H1 (cell line): ENCODE results near the gene NID1. TPM values are rescaled to one million over a fixed set of nuclear protein-coding genes. Genes with fewer than 3 reads are reported as not detected.

Experiments used
- CTCF ChIA-PET: fragments of 300-600 bp; sonication (Branson Sonifier 250); formaldehyde crosslinking; loops from one replicate; lab custom pipeline; 2021; ENCODE audit not compliant: partially characterized antibody; lab: Charles Lee
- POLR2A ChIA-PET: fragments of 300-600 bp; sonication (Branson Sonifier 250); formaldehyde crosslinking; loops from one replicate; lab custom pipeline; 2021; ENCODE audit warnings: inconsistent platforms; ENCODE audit not compliant: partially characterized antibody; lab: Charles Lee
- DNase-seq, 2 experiments: peaks; one replicate each; pipeline versions ENCODE4 v3.0.0 to v3.0.0-alpha.2; 2010 to 2022; ENCODE audit warnings: low spot score in 2 of 2, low read depth in 1 of 2, mixed read lengths in 1 of 2
- FAIRE-seq: peaks from 2 replicates; lab custom pipeline; 2011; peaks lifted over from hg19 to GRCh38; lab: Jason Lieb, UNC
- H2AFZ ChIP-seq: 2 replicates; pipeline ENCODE4 v1.8.1; 2012; ENCODE audit warnings: low read length, inconsistent platforms
- H2AK5ac ChIP-seq: 2 replicates; pipeline ENCODE4 v1.6.1; 2013; ENCODE audit warnings: low read depth, low read length
- H2BK120ac ChIP-seq: replicated peaks from 2 replicates; pipeline ENCODE3; 2013; ENCODE audit warnings: low read depth, low read length, inconsistent platforms
- H2BK12ac ChIP-seq: 2 replicates; pipeline ENCODE4 v1.6.1; 2013; ENCODE audit warnings: low read depth, low read length
- H2BK15ac ChIP-seq: 2 replicates; pipeline ENCODE4 v1.6.1; 2013; ENCODE audit warnings: low read length
- H2BK20ac ChIP-seq: 2 replicates; pipeline ENCODE4 v1.6.1; 2013; ENCODE audit warnings: low read length
- H2BK5ac ChIP-seq: 2 replicates; pipeline ENCODE4 v1.6.1; 2013; ENCODE audit warnings: low read depth, low read length
- H3K14ac ChIP-seq: 2 replicates; pipeline ENCODE4 v1.6.1; 2013; ENCODE audit warnings: inconsistent platforms; ENCODE audit not compliant: insufficient read length
- H3K18ac ChIP-seq: 2 replicates; pipeline ENCODE4 v1.6.1; 2013; ENCODE audit warnings: low read length; ENCODE audit errors: extremely low read depth
- H3K23ac ChIP-seq: 2 replicates; pipeline ENCODE4 v1.6.1; 2013; ENCODE audit warnings: inconsistent platforms; ENCODE audit not compliant: insufficient read length
- H3K23me2 ChIP-seq: 2 replicates; pipeline ENCODE4 v1.6.1; 2013; ENCODE audit warnings: low read depth, low read length
- H3K27ac ChIP-seq: 2 replicates; pipeline ENCODE4 v1.6.1; 2011; ENCODE audit warnings: low read depth, low read length, inconsistent platforms
- H3K27me3 ChIP-seq, 4 experiments: replicated peaks in 1 of 4; 1 replicate in 1 of 4; 2 replicates in 3 of 4; pipeline versions ENCODE4 v1.6.1 to v1.8.1; 2011 to 2013; ENCODE audit warnings: low read length in 3 of 4, mild to moderate bottlenecking in 3 of 4, inconsistent platforms in 2 of 4, mixed read lengths in 2 of 4, moderate library complexity in 1 of 4; ENCODE audit not compliant: control insufficient read depth in 3 of 4, insufficient read depth in 3 of 4; ENCODE audit errors: extremely low read depth in 1 of 4
- H3K36me3 ChIP-seq, 4 experiments: 2 replicates each; pipeline versions ENCODE4 v1.6.1 to v1.8.1; 2011 to 2013; ENCODE audit warnings: mild to moderate bottlenecking in 4 of 4, low read length in 3 of 4, moderate library complexity in 2 of 4, control low read depth in 1 of 4, inconsistent platforms in 1 of 4; ENCODE audit not compliant: insufficient read depth in 4 of 4, control insufficient read depth in 2 of 4
- H3K4ac ChIP-seq: replicated peaks from 2 replicates; pipeline ENCODE3; 2013; ENCODE audit warnings: low read length, low read depth, mixed read lengths, inconsistent platforms; ENCODE audit not compliant: insufficient read length
- H3K4me1 ChIP-seq, 4 experiments: replicated peaks in 1 of 4; 1 replicate in 1 of 4; 2 replicates in 3 of 4; pipeline versions ENCODE4 v1.6.1 to v1.8.1; 2011 to 2013; ENCODE audit warnings: low read length in 3 of 4, inconsistent platforms in 2 of 4, mixed read lengths in 1 of 4; ENCODE audit not compliant: insufficient read depth in 4 of 4, control insufficient read depth in 3 of 4
- H3K4me2 ChIP-seq, 2 experiments: 2 replicates each; pipeline versions ENCODE4 v1.6.1 to v1.8.1; 2011 to 2013; ENCODE audit warnings: low read depth in 2 of 2, low read length in 2 of 2, control low read depth in 1 of 2, inconsistent platforms in 1 of 2, mild to moderate bottlenecking in 1 of 2; ENCODE audit not compliant: insufficient read depth in 1 of 2
- H3K4me3 ChIP-seq, 4 experiments: fragments of 200-600, 300-600 bp in 1 of 4; sonication (generic), shearing (Covaris generic), sonication (Bioruptor Twin) in 1 of 4; 2 replicates each; pipeline versions ENCODE4 v1.5.1 to v1.8.1; 2011 to 2016; ENCODE audit warnings: low read length in 4 of 4, low read depth in 3 of 4, control low read depth in 2 of 4, inconsistent platforms in 2 of 4, mild to moderate bottlenecking in 2 of 4, mixed read lengths in 1 of 4, moderate library complexity in 1 of 4; ENCODE audit not compliant: insufficient read depth in 2 of 4; ENCODE audit errors: extremely low read depth in 1 of 4
- H3K56ac ChIP-seq: replicated peaks from 2 replicates; pipeline ENCODE3; 2013; ENCODE audit warnings: low read depth, mild to moderate bottlenecking, mixed read lengths, low read length, inconsistent platforms; ENCODE audit not compliant: insufficient read length
- H3K79me1 ChIP-seq: 2 replicates; pipeline ENCODE4 v1.6.1; 2013; ENCODE audit warnings: low read depth, low read length, control low read depth
- H3K79me2 ChIP-seq, 2 experiments: 2 replicates each; pipeline versions ENCODE4 v1.6.1 to v1.8.1; 2012 to 2013; ENCODE audit warnings: low read length in 2 of 2, mild to moderate bottlenecking in 2 of 2, inconsistent platforms in 1 of 2; ENCODE audit not compliant: insufficient read depth in 2 of 2, control insufficient read depth in 1 of 2
- H3K9ac ChIP-seq, 4 experiments: replicated peaks in 1 of 4; 1 replicate in 1 of 4; 2 replicates in 3 of 4; pipeline versions ENCODE4 v1.6.1 to v1.8.1; 2011 to 2013; ENCODE audit warnings: low read depth in 3 of 4, low read length in 3 of 4, control low read depth in 2 of 4, mild to moderate bottlenecking in 2 of 4, moderate library complexity in 2 of 4, inconsistent platforms in 1 of 4; ENCODE audit errors: extremely low read depth in 1 of 4
- H3K9me3 ChIP-seq, 2 experiments: 2 replicates each; pipeline versions ENCODE4 v1.6.1 to v1.8.1; 2012 to 2013; ENCODE audit warnings: mild to moderate bottlenecking in 2 of 2, moderate library complexity in 2 of 2, control low read depth in 1 of 2, inconsistent platforms in 1 of 2, low read depth in 1 of 2, low read length in 1 of 2, mixed read lengths in 1 of 2; ENCODE audit not compliant: insufficient read depth in 2 of 2
- H4K20me1 ChIP-seq, 2 experiments: replicated peaks in 1 of 2; 2 replicates each; pipeline versions ENCODE3 to v1.8.1; 2011 to 2013; ENCODE audit warnings: inconsistent platforms in 2 of 2, low read length in 2 of 2, mild to moderate bottlenecking in 1 of 2; ENCODE audit not compliant: insufficient read depth in 2 of 2, control insufficient read depth in 1 of 2
- H4K5ac ChIP-seq: 2 replicates; pipeline ENCODE4 v1.6.1; 2013; ENCODE audit warnings: low read length, low read depth, mixed read lengths, inconsistent platforms; ENCODE audit not compliant: insufficient read length
- H4K8ac ChIP-seq: 2 replicates; pipeline ENCODE4 v1.8.0; 2013; ENCODE audit warnings: mild to moderate bottlenecking, moderate library complexity, low read length, inconsistent platforms; ENCODE audit not compliant: insufficient read depth; ENCODE audit errors: extremely low read depth
- H4K91ac ChIP-seq: replicated peaks from 2 replicates; pipeline ENCODE3; 2013; ENCODE audit warnings: low read length, mixed read lengths, inconsistent platforms; ENCODE audit not compliant: insufficient read length
- ASH2L ChIP-seq: fragments of 200-600, 300-600 bp; sonication (generic); IDR thresholded peaks from one replicate; pipeline ENCODE4 v1.7.1; 2017; ENCODE audit warnings: low read length
- BACH1 ChIP-seq: IDR thresholded peaks from 2 replicates; pipeline ENCODE4 v1.6.1; 2012; ENCODE audit warnings: low read length, improper control_type of control experiment
- BRCA1 ChIP-seq: IDR thresholded peaks from 2 replicates; pipeline ENCODE4 v1.6.1; 2012; ENCODE audit warnings: low read depth, low read length, improper control_type of control experiment
- CEBPB ChIP-seq: IDR thresholded peaks from 2 replicates; pipeline ENCODE4 v1.6.1; 2012; ENCODE audit warnings: low read depth, low read length
- CTBP2 ChIP-seq: IDR thresholded peaks from 2 replicates; pipeline ENCODE4 v1.7.0; 2011; ENCODE audit warnings: borderline replicate concordance, mild to moderate bottlenecking, moderate library complexity, mixed read lengths, low read length; ENCODE audit not compliant: insufficient read depth, insufficient read length
- FOSL1 ChIP-seq: IDR thresholded peaks from 2 replicates; pipeline ENCODE4 v1.6.1; 2011; ENCODE audit warnings: mild to moderate bottlenecking, low read depth, low read length, moderate library complexity; ENCODE audit not compliant: insufficient read depth
- KDM5A ChIP-seq: fragments of 200-600 bp; IDR thresholded peaks from 2 replicates; pipeline ENCODE4 v1.7.1; 2012; ENCODE audit warnings: mild to moderate bottlenecking, low read length, inconsistent platforms, mixed read lengths
- POLR2A ChIP-seq, 2 experiments: IDR thresholded peaks; 1 replicate in 1 of 2; 2 replicates in 1 of 2; pipeline ENCODE4 v1.6.1; 2011; ENCODE audit warnings: low read depth in 2 of 2, low read length in 2 of 2, mild to moderate bottlenecking in 2 of 2; ENCODE audit errors: control extremely low read depth in 1 of 2
- RAD21 ChIP-seq, 2 experiments: IDR thresholded peaks in 1 of 2; conservative IDR thresholded peaks in 1 of 2; 2 replicates each; pipeline ENCODE4 v1.6.1; 2011; ENCODE audit warnings: low read depth in 2 of 2, low read length in 2 of 2, improper control_type of control experiment in 1 of 2, inconsistent platforms in 1 of 2, mild to moderate bottlenecking in 1 of 2, moderate library complexity in 1 of 2
- RXRA ChIP-seq: IDR thresholded peaks from 2 replicates; pipeline ENCODE4 v1.6.1; 2011; ENCODE audit warnings: low read depth, mild to moderate bottlenecking, low read length, moderate library complexity; ENCODE audit not compliant: insufficient read depth
- SP1 ChIP-seq: IDR thresholded peaks from 2 replicates; pipeline ENCODE4 v1.6.1; 2011; ENCODE audit warnings: low read depth, low read length
- SRF ChIP-seq: IDR thresholded peaks from 2 replicates; pipeline ENCODE4 v1.6.1; 2011; ENCODE audit warnings: mild to moderate bottlenecking, low read depth, low read length, moderate library complexity
- SUZ12 ChIP-seq: fragments of 200-600 bp; sonication (generic); IDR thresholded peaks from 2 replicates; pipeline ENCODE4 v1.6.1; 2012; ENCODE audit warnings: mild to moderate bottlenecking, inconsistent platforms, low read length, moderate library complexity, mixed read lengths
- TEAD4 ChIP-seq: IDR thresholded peaks from 2 replicates; pipeline ENCODE4 v1.6.1; 2012; ENCODE audit warnings: low read depth, low read length, inconsistent platforms, mixed read lengths
- YY1 ChIP-seq: IDR thresholded peaks from 2 replicates; pipeline ENCODE4 v1.6.1; 2011; ENCODE audit warnings: low read depth, mild to moderate bottlenecking, low read length
- WGBS, 2 experiments: shearing (Covaris generic) in 1 of 2; methylation state at CpG; one replicate each; pipeline versions ENCODE4 v1.1.6 to v1.1.7; 2013 to 2015; ENCODE audit warnings: low lambda C conversion rate in 2 of 2, mixed read lengths in 2 of 2, inconsistent platforms in 1 of 2, low coverage in 1 of 2, missing lambda C conversion rate in 1 of 2; ENCODE audit not compliant: insufficient replicate concordance in 2 of 2, insufficient coverage in 1 of 2, insufficient read length in 1 of 2; ENCODE audit errors: extremely low coverage in 1 of 2, missing lambda C conversion rate in 1 of 2; 5-methylcytosine and 5-hydroxymethylcytosine counted together
- polyA plus RNA-seq, 7 experiments: library from polyadenylated mRNA; depleted of rRNA in 3 of 7; stranded (reverse) in 5 of 7; unstranded in 2 of 7; fragments of >200 nt in 5 of 7; fragments of 200-250 nt in 2 of 7; gene quantifications; 1 replicate in 5 of 7; 2 replicates in 1 of 7; 4 replicates in 1 of 7; pipeline versions ENCODE4 v1.2.1 to v1.2.3, GENCODE V29; 2011 to 2013; ENCODE audit warnings: missing spikeins in 2 of 7, mixed read lengths in 2 of 7
- total RNA-seq: library from RNA; stranded (reverse); fragmentation: NEBNext Ultra II Directional; extraction: Animal tissue kit (Norgen Biotek cat#: 25700); gene quantifications from 2 replicates; pipeline ENCODE4 v1.2.1, GENCODE V29; 2021

Gene NID1
- total and polyA plus RNA-seq, 2 of the 8 experiments (the other 6 are each of a cell fraction or from before 2014, with no cell fraction given) = 20.9 to 25.4 TPM

DNA sequence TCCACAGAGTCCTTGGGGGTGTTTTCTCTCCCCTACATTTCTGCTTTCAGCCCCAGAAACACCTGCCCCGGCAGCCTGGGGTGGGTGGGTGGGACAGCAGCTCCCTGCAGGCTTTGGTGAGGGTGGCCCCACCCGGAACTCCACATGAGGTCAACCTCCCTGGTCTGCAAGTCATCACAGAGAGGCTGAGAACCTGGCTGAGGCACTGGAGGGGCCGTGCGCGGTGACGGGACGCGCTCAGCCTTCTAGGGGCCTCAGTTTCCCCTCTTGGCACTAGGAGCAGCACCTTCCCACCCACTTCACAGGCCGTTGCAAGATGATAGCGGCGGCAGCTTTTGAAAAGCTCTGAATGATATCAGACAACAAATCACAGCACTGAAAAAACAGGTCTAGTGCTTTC lies 37.7 kb upstream of the NID1 start:
- no peak overlapping the region for H2AK5ac ChIP-seq
- H2BK15ac ChIP-seq = no peak overlapping the region
- peaks cover 9% of the 10 kb centered on the region; the same call in 1 of the 2 replicates for H3K23me2 ChIP-seq
- H2AFZ ChIP-seq = 0 out of 2 replicates have a peak overlapping the region, but pooled peaks have one; percentile 42
- no peak overlapping the region for H2BK120ac ChIP-seq
- peak overlapping the region; percentile 11 to 58; a peak in 1 of 4 replicates for H3K4me2 ChIP-seq
- H3K27me3 ChIP-seq = no peaks in the 10 kb centered on the region
- no peak overlapping the region for H3K14ac ChIP-seq
- peaks cover 2 to 9% (median 3%) of the 10 kb centered on the region in 4 experiments; a peak in 6 of 7 replicates for H3K4me1 ChIP-seq
- POLR2A ChIA-PET = no interaction called here
- no peaks in the 10 kb centered on the region for H3K79me2 ChIP-seq
- H2BK5ac ChIP-seq = no peak overlapping the region; the same call in 1 of the 2 replicates
- H3K79me1 ChIP-seq = no peaks in the 10 kb centered on the region
- peak overlapping the region in 2 of 4 experiments; percentile 8 to 41; a peak in 1 of 8 replicates for H3K4me3 ChIP-seq
- H2BK20ac ChIP-seq = no peak overlapping the region
- no peak overlapping the region for H3K23ac ChIP-seq
- H4K20me1 ChIP-seq = peaks cover 0 to 9% of the 10 kb centered on the region in 2 experiments
- H3K56ac ChIP-seq = no peak overlapping the region
- no peak overlapping the region for H3K18ac ChIP-seq
- H3K27ac ChIP-seq = no peak overlapping the region
- WGBS, 2 experiments = 83% methylated on average over 10 of the region's 11 CpGs; no CpG with 5 or more reads in 1 of the 2 experiments
- H4K91ac ChIP-seq = peak overlapping the region; percentile 7
- no peak for DNase-seq
- peak overlapping the region; percentile 28; the same call in 1 of the 2 replicates for H4K8ac ChIP-seq
- CTCF ChIA-PET = interaction anchor here (0.6 to 3.5 kb wide), 12 partner anchors 9 to 433 kb away, joined by 3 to 21 read pairs (median 4); no protein-coding TSS in a partner anchor
- no peak overlapping the region for H2BK12ac ChIP-seq
- no peak overlapping the region for H3K4ac ChIP-seq
- no peak overlapping the region for H4K5ac ChIP-seq
- no peak overlapping the region for H3K9ac ChIP-seq
- H3K36me3 ChIP-seq = no peaks in the 10 kb centered on the region
- no peaks in the 10 kb centered on the region for H3K9me3 ChIP-seq
- no peak for FAIRE-seq
- TF ChIP-seq RXRA = no peak
- TF ChIP-seq CEBPB = no peak
- no peak for TF ChIP-seq KDM5A
- no peak for TF ChIP-seq RAD21 (IDR thresholded peaks at IDR 0.05 in 1 of 2, conservative IDR thresholded peaks at IDR 0.05 in 1 of 2; ENCODE audit: low read depth in 2 of 2, low read length in 2 of 2)
- TF ChIP-seq ASH2L = no peak
- no peak for TF ChIP-seq POLR2A (IDR thresholded peaks at IDR 0.05; ENCODE audit: control extremely low read depth in 1 of 2, low read depth in 2 of 2, low read length in 2 of 2)
- TF ChIP-seq BRCA1 = no peak
- no peak for TF ChIP-seq CTBP2
- no peak for TF ChIP-seq YY1
- no peak for TF ChIP-seq SUZ12
- no peak for TF ChIP-seq SRF
- TF ChIP-seq TEAD4 = no peak
- no peak for TF ChIP-seq BACH1
- no peak for TF ChIP-seq FOSL1
- no peak for TF ChIP-seq SP1
